Kidney (tissue), 14 donors: ENCODE results near the gene GLIS1. TPM values are rescaled to one million over a fixed set of nuclear protein-coding genes. Genes with fewer than 3 reads are reported as not detected.

Experiments
- DNase-seq, 5 donors: peaks; one replicate each; pipeline ENCODE4 v3.0.0-alpha.2; 2013 to 2020
- FAIRE-seq: peaks from 2 replicates; lab custom pipeline; 2012; peaks lifted over from hg19 to GRCh38; lab: Jason Lieb, UNC
- H3K27ac ChIP-seq, 2 donors: one replicate each; pipeline ENCODE4 v1.7.0; 2013; ENCODE audit warnings: low read depth in 2 of 2, low read length in 2 of 2, inconsistent platforms in 1 of 2
- H3K27me3 ChIP-seq: one replicate; pipeline ENCODE4 v1.7.1; 2013; ENCODE audit warnings: low read length, inconsistent platforms; ENCODE audit not compliant: control insufficient read depth, insufficient read depth
- H3K36me3 ChIP-seq, 3 donors: one replicate each; pipeline versions ENCODE4 v1.7.0 to v1.7.1; 2013; ENCODE audit warnings: low read length in 3 of 3, control low read depth in 1 of 3, inconsistent platforms in 1 of 3; ENCODE audit not compliant: insufficient read depth in 3 of 3, control insufficient read depth in 2 of 3
- H3K4me1 ChIP-seq, 3 donors: one replicate each; pipeline versions ENCODE4 v1.7.0 to v1.7.1; 2013; ENCODE audit warnings: low read length in 3 of 3, inconsistent platforms in 1 of 3, low read depth in 1 of 3; ENCODE audit not compliant: control insufficient read depth in 2 of 3, insufficient read depth in 2 of 3
- H3K4me3 ChIP-seq, 3 donors: one replicate each; pipeline versions ENCODE4 v1.7.0 to v1.8.1; 2013; ENCODE audit warnings: low read length in 3 of 3, control low read depth in 1 of 3, inconsistent platforms in 1 of 3
- H3K9ac ChIP-seq, 3 donors: one replicate each; pipeline versions ENCODE4 v1.7.0 to v1.7.1; 2013; ENCODE audit warnings: low read length in 3 of 3, control low read depth in 1 of 3, inconsistent platforms in 1 of 3
- H3K9me3 ChIP-seq, 3 donors: one replicate each; pipeline versions ENCODE4 v1.7.0 to v1.7.1; 2013; ENCODE audit warnings: low read length in 3 of 3, control low read depth in 1 of 3, inconsistent platforms in 1 of 3; ENCODE audit not compliant: control insufficient read depth in 2 of 3, insufficient read depth in 1 of 3
- CTCF ChIP-seq: IDR thresholded peaks from 3 replicates; pipeline ENCODE4 v1.5.1; 2012; ENCODE audit warnings: mild to moderate bottlenecking, moderate library complexity, borderline replicate concordance; ENCODE audit not compliant: insufficient read depth; ENCODE audit errors: extremely low read depth
- intact Hi-C: fragments of 100-400 bp; cut with DNase I; formaldehyde crosslinking; loops from one replicate; pipeline ENCODE4 v1.11.1; 2022
- polyA plus RNA-seq: library from polyadenylated mRNA; stranded (reverse); fragments of 350-450 nt; fragmentation: Illumina TruSeq; extraction: RNeasy Lipid Tissue Mini Kit (QIAGEN cat#74804); gene quantifications from one replicate; pipeline ENCODE4 v1.2.3, GENCODE V29; 2014; ENCODE audit warnings: low read depth, low replicate concordance; ENCODE audit not compliant: insufficient read depth
- total RNA-seq: library from RNA; stranded (reverse); fragmentation: NEBNext Ultra II Directional; extraction: Animal tissue kit (Norgen Biotek cat#: 25700); gene quantifications from one replicate; pipeline ENCODE4 v1.2.1, GENCODE V29; 2021
- donor health status: control.
- donor health status: control.
- donor health status: control.
- donor health status: control.
- donor health status: control.
- donor health status: DM: yes; HTN: yes; CAD: no.
- donor health status: Normal renal cell carcinoma (clear cell type).

Gene GLIS1
- total and polyA plus RNA-seq, 2 donors from 2014 or later = 3.3 to 3.7 TPM

DNA sequence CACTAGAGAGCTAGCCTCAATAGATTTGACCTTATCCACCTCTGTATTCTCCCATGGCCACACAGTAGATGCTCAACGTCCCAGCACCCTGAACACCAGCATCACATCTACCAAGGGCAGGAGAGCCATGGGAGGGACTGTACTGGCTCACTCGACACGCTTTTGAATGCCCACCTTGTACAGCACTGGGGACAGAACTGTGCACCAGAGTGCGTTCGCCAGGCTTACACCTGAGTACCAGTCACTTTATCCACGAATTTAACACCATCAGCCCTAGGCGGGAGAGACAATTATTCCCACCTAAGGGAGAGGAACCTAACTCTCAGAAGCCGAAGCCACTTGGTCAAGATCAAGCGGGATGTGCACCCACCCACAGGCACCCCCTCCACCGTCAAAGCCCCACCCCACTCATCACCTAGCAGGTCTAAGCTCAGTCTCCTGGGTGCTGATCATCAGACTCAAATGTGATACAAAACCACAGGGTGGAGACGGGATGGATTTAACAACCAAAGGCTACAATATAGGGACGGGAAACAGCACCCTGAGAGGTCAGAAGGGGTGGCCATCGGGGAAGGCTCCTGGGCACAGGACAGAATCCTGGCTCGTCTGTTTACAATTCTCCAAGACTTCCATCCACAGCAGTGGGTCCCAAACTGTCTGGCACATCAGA lies 110.5 kb downstream of the GLIS1 start:
- intact Hi-C loops = no loop called here
- no peaks in the 10 kb centered on the region for H3K36me3 ChIP-seq
- no peaks in the 10 kb centered on the region for H3K27me3 ChIP-seq
- H3K27ac ChIP-seq = no peak overlapping the region
- no peak for DNase-seq
- H3K9me3 ChIP-seq = peaks cover 0 to 4% (median 0%) of the 10 kb centered on the region in 3 donors
- H3K4me3 ChIP-seq = no peak overlapping the region
- no peaks in the 10 kb centered on the region for H3K4me1 ChIP-seq
- no peak for FAIRE-seq
- TF ChIP-seq CTCF = no peak
- H3K9ac ChIP-seq = no peak overlapping the region

DNA sequence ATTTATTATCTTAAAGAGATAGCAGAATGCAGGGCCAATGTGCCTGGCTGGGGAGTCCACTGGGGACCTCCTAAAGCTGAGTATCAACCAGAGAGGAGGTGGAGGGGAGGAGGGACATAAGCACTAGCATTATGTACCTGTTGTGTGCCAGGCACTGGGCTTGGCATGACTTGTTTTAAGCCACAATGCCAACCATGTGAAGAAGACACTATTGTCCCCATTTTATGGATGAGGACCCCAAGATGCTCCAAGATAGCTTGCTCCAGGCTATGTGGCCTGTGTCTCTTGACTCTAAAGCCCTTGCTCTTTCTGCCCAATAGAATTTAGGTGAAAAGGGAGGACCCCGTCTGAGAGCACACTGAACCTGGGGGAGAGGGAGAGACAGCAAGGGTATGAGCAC lies 111.3 kb downstream of the GLIS1 start:
- Histone ChIP-seq H3K4me3 (no peak overlapping the region), H3K9ac (no peak overlapping the region), H3K4me1 (no peaks in the 10 kb centered on the region), H3K27me3 (no peaks in the 10 kb centered on the region), H3K9me3 (peaks cover 0 to 4% (median 0%) of the 10 kb centered on the region in 3 donors), H3K36me3 (no peaks in the 10 kb centered on the region), H3K27ac (no peak overlapping the region)
- intact Hi-C loops = no loop called here
- DNase-seq (peak in 1 of 5 donors; percentile 15), FAIRE-seq (no peak)
- no peak for TF ChIP-seq CTCF

DNA sequence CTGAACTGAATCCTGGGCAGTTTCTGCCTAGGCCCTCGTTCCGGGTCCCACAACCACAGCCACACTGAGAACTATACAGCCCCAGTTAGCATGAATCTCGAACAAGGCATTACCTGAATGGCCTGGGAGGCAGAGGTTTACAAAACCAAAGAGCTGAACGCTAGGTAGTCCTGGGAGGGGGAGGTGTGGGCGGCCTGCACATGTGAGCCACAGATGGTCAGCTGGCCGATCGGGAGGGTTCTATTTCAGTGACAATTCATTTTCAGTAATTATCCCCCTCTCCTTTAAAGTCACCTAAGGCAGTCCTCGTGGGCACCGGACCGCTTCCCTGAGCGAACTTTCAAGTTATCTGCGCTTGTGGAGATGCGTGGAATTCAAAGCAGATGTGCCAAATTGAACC lies 111.9 kb downstream of the GLIS1 start:
- DNase-seq = peak in 2 of 5 donors; percentile 33 to 36
- no peak overlapping the region for H3K9ac ChIP-seq
- H3K36me3 ChIP-seq = no peaks in the 10 kb centered on the region
- H3K4me3 ChIP-seq = no peak overlapping the region
- H3K4me1 ChIP-seq = no peaks in the 10 kb centered on the region
- H3K27ac ChIP-seq = no peak overlapping the region
- no peak for TF ChIP-seq CTCF
- no peaks in the 10 kb centered on the region for H3K27me3 ChIP-seq
- no peak for FAIRE-seq
- peaks cover 0 to 4% (median 0%) of the 10 kb centered on the region in 3 donors for H3K9me3 ChIP-seq
- intact Hi-C loops = no loop called here
